Measurements from ENCODE around the gene GPC6.
"Not testable (repeated sequence)": the region's sequence is repeated elsewhere in the genome, so short reads cannot be mapped to it uniquely, and the experiment has no call there.

Gene GPC6

DNA sequence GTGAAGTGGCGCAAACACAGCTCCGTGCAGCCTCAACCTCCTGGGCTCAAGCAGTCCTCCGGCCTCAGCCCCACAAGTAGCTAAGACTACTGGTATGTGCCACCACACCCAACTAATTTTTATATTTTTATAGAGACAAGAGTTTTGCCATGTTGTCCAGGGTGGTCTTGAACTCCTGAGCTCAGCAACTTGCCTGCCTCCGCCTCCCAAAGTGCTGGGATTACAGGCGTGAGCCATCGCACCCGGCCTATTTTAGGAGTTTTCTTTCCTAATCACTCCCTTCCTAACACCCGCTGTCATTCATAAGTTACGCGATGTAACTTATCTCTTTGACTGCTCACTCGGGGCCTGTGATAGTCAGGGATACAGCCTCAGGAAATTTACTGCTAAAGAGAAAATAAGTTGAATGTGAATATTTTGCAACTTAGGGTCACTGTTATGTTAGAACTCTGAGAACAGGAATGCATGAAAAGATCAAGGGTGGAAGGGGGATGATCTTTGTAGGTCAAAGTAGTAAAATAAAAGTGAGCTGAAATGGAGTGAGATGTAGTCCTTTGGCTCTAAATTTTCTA is 1112.6 kb downstream of the GPC6 start:
- DNase-seq (ENCODE audit: low read depth) = no peak
- no peak overlapping the region for H3K4me3 ChIP-seq (ENCODE audit: low read depth, low read length)
- TF ChIP-seq, protein P1, sequence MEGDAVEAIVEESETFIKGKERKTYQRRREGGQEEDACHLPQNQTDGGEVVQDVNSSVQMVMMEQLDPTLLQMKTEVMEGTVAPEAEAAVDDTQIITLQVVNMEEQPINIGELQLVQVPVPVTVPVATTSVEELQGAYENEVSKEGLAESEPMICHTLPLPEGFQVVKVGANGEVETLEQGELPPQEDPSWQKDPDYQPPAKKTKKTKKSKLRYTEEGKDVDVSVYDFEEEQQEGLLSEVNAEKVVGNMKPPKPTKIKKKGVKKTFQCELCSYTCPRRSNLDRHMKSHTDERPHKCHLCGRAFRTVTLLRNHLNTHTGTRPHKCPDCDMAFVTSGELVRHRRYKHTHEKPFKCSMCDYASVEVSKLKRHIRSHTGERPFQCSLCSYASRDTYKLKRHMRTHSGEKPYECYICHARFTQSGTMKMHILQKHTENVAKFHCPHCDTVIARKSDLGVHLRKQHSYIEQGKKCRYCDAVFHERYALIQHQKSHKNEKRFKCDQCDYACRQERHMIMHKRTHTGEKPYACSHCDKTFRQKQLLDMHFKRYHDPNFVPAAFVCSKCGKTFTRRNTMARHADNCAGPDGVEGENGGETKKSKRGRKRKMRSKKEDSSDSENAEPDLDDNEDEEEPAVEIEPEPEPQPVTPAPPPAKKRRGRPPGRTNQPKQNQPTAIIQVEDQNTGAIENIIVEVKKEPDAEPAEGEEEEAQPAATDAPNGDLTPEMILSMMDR (IDR thresholded peaks at IDR 0.05; ENCODE audit: low read depth, low read length) = no peak
- TF ChIP-seq POLR2A (IDR thresholded peaks at IDR 0.05; ENCODE audit: extremely low read depth, insufficient read length) = no peak
- TF ChIP-seq, protein P2, sequence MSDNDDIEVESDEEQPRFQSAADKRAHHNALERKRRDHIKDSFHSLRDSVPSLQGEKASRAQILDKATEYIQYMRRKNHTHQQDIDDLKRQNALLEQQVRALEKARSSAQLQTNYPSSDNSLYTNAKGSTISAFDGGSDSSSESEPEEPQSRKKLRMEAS (IDR thresholded peaks at IDR 0.05; ENCODE audit: low read depth, low read length) = no peak
- no peak for TF ChIP-seq MYC (IDR thresholded peaks at IDR 0.05; ENCODE audit: low read depth, low read length)

DNA sequence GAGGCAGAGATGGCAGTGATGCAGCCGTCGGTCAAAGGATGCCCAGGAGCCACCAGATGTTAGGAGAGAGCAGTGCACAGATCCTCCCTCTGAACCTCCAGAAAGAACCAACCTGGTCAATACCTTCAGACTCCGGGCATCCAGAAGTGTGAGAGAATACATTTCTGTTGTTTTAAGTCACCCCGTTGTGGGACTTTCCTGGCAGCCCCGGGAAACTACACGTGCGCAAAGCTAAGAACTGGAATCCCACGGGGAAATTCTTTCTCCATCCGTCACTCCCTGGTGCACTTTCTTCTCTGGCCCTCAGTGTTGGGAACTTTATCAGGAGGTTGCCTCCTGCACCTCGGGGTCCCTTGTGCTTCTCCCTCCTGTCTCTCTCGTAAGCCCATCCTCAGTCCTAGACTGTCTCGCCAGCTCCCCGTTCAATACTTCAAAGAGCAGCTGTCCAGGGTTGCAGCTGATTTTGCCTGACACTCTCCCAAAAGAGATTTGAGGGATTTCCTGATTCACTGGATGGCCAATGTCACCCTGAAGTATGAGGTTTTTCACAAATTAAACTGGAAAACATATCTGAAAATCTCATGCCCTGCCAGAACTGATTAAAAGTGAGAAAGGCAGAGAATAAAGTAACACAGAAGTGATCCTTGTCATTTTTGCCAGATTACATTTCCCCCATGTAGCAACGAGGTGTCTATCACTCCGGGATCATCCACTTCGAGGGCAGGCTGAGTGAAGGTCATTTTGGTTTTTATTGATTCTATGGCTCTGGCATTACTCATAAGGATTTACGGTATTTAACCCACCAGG is 1116.0 kb downstream of the GPC6 start:
- DNase-seq (ENCODE audit: low read depth) = no peak
- no peak for TF ChIP-seq POLR2A (IDR thresholded peaks at IDR 0.05; ENCODE audit: extremely low read depth, insufficient read length)
- TF ChIP-seq, protein P2 (IDR thresholded peaks at IDR 0.05; ENCODE audit: low read depth, low read length) = no peak
- TF ChIP-seq, protein P1 (IDR thresholded peaks at IDR 0.05; ENCODE audit: low read depth, low read length) = no peak
- TF ChIP-seq MYC (IDR thresholded peaks at IDR 0.05; ENCODE audit: low read depth, low read length) = no peak
- no peak overlapping the region for H3K4me3 ChIP-seq (ENCODE audit: low read depth, low read length)

DNA sequence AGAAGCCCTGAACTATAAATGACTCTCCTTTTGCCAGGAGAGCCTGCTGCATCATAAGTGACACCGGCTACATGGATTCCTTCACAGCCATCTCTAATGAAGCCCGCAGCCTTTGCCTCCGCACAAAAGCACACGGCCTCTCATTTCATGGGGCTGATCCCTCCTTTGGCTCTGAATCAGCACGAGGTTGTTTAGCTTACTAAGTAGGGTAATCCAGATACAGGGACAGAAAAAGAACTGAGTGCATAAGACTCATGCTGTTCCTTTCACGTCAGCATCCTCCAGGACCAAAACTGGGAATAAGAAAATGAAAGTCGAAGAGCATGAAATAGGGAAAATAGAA is 1116.6 kb downstream of the GPC6 start:
- no peak for DNase-seq (ENCODE audit: low read depth)
- H3K4me3 ChIP-seq (ENCODE audit: low read depth, low read length) = no peak overlapping the region
- TF ChIP-seq, protein P1 (IDR thresholded peaks at IDR 0.05; ENCODE audit: low read depth, low read length) = no peak
- no peak for TF ChIP-seq MYC (IDR thresholded peaks at IDR 0.05; ENCODE audit: low read depth, low read length)
- TF ChIP-seq, protein P2 (IDR thresholded peaks at IDR 0.05; ENCODE audit: low read depth, low read length) = no peak
- TF ChIP-seq POLR2A (IDR thresholded peaks at IDR 0.05; ENCODE audit: extremely low read depth, insufficient read length) = no peak

DNA sequence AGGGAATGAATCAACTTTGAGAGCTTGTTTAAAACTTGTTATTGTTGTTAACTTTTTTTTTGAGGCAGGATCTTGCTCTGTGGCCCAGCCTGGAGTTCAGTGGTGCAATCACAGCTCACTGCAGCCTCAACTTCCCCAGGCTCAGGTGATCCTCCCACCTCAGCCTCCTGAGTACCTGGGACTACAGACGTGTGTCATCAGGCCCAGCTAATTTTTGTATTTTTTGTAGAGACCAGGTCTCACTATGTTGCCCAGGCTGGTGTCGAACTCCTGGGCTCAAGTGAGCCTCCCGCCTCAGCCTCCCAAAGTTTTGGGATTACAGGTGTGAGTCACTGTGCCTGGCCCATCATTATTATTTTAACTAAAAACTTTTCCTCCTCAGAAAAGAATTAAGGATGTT is 1117.1 kb downstream of the GPC6 start:
- not testable (repeated sequence) for DNase-seq (ENCODE audit: low read depth); H3K4me3 ChIP-seq (ENCODE audit: low read depth, low read length)

DNA sequence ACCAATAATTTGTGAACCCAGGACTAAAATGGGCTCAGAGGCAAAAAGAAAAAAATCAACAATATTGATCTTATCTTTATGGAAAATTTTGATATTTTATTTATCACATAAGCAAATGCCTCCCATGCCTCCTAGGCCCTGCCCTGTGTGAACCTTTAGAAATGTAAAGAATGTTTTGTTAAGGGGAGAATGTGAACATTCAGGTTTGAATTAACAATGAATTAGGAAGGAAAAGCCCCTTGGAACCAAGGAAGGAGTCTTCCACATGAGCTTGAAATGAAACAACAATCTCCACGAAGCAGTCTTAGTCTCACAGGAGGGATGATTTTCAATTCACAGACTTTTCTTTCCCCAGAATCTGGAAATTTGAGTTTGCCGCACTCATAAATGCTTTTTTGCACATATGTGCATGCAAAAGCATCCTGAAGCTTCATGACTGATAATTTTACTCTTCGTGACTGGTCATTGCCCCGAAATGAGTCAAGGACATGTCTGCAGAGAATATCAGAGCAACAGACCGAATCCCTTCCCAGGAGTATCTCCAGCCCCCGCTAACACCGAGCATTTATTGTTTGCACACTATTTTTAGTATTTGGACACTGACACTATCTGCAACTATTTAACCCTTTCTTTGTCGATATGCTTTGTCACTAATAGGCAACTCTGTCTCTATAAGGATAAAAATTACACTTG is 1117.7 kb downstream of the GPC6 start:
- H3K4me3 ChIP-seq (ENCODE audit: low read depth, low read length) = no peak overlapping the region
- TF ChIP-seq, protein P1 (IDR thresholded peaks at IDR 0.05; ENCODE audit: low read depth, low read length) = no peak
- TF ChIP-seq, protein P2 (IDR thresholded peaks at IDR 0.05; ENCODE audit: low read depth, low read length) = no peak
- TF ChIP-seq MYC (IDR thresholded peaks at IDR 0.05; ENCODE audit: low read depth, low read length) = no peak
- no peak for TF ChIP-seq POLR2A (IDR thresholded peaks at IDR 0.05; ENCODE audit: extremely low read depth, insufficient read length)

More for the DNA sequence above, 1117.7 kb downstream of the GPC6 start:
- DNase-seq (ENCODE audit: low read depth) = no peak

Measured in NB4 (cell line).